Brain microvascular endothelial cell (primary cell): Measurements from ENCODE around the gene HPGDS.
"Not testable (repeated sequence)": the region's sequence is repeated elsewhere in the genome, so short reads cannot be mapped to it uniquely, and the experiment has no call there.

Experiments used
- DNase-seq: peaks from one replicate; pipeline ENCODE4 v3.0.0-alpha.2; 2020
- H3K27ac ChIP-seq: fragments of 250-450 bp; sonication (Bioruptor Pico); 2 replicates; pipeline ENCODE4 v1.5.1; 2020; ENCODE audit warnings: mild to moderate bottlenecking, moderate library complexity
- H3K27me3 ChIP-seq: fragments of 250-450 bp; sonication (Bioruptor Pico); replicated peaks from 2 replicates; pipeline ENCODE4 v1.5.1; 2020; ENCODE audit warnings: mild to moderate bottlenecking
- H3K36me3 ChIP-seq: fragments of 250-450 bp; sonication (Bioruptor Pico); replicated peaks from 2 replicates; pipeline ENCODE4 v1.5.1; 2020; ENCODE audit warnings: mild to moderate bottlenecking
- H3K4me3 ChIP-seq: 2 replicates; pipeline ENCODE4 v1.5.1; 2011; ENCODE audit warnings: low read depth, mild to moderate bottlenecking, control low read depth, low read length, moderate library complexity
- in situ Hi-C: cut with HindIII; loops from 2 replicates; pipeline ENCODE4 v1.10.0; 2017; ENCODE audit warnings: low sequenced_read_pairs, low pct_ligation_motif_present
- TF ChIP-seq, protein P1 (sequence below): IDR thresholded peaks from 2 replicates; pipeline ENCODE4 v1.5.1; 2011; ENCODE audit warnings: low read depth, mild to moderate bottlenecking, moderate library complexity, low read length, control low read depth, inconsistent platforms; ENCODE audit errors: missing control alignments

Gene HPGDS

GRCh38 chr4:94333866-94334265 is 8.8 kb downstream of the HPGDS start:
- no peak overlapping the region for H3K27ac ChIP-seq
- H3K36me3 ChIP-seq: no peaks in the 10 kb centered on the region
- DNase-seq: no peak
- no peaks in the 10 kb centered on the region for H3K27me3 ChIP-seq
- in situ Hi-C loops: no loop called here
- no peak overlapping the region for H3K4me3 ChIP-seq
- TF ChIP-seq, protein P1, sequence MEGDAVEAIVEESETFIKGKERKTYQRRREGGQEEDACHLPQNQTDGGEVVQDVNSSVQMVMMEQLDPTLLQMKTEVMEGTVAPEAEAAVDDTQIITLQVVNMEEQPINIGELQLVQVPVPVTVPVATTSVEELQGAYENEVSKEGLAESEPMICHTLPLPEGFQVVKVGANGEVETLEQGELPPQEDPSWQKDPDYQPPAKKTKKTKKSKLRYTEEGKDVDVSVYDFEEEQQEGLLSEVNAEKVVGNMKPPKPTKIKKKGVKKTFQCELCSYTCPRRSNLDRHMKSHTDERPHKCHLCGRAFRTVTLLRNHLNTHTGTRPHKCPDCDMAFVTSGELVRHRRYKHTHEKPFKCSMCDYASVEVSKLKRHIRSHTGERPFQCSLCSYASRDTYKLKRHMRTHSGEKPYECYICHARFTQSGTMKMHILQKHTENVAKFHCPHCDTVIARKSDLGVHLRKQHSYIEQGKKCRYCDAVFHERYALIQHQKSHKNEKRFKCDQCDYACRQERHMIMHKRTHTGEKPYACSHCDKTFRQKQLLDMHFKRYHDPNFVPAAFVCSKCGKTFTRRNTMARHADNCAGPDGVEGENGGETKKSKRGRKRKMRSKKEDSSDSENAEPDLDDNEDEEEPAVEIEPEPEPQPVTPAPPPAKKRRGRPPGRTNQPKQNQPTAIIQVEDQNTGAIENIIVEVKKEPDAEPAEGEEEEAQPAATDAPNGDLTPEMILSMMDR: no peak

DNA sequence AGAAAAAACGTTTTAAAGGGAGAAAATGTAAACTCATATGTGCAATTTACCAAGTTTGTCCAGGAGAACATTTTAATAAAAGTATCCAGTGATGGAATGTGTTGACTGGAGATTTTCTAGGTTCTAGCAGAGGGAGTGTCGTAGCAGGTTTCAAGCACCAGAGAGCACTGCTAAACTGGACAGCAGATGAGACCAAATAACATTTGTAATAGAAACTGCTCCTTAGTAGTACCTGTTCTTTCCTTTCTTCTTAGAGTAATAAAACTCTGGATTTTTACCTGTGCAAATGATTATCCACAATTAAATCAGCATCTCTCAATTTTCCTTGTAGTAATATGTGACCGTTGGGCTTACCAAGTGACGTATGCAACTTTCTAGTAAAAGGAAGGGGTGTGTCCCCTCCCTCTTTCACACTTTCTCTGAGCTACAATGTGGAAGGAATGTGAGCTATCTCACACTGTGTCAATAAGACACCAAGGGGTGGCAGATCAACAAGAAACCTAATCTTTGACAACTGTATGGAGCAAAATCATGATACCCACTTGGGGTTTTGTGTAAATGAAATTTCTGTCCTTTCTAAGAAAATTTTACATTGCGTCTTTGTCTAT is 9.5 kb downstream of the HPGDS start:
- DNase-seq: peak; percentile 14
- H3K4me3 ChIP-seq: no peak overlapping the region
- no peak overlapping the region for H3K27ac ChIP-seq
- H3K36me3 ChIP-seq: no peaks in the 10 kb centered on the region
- no peaks in the 10 kb centered on the region for H3K27me3 ChIP-seq
- in situ Hi-C loops: no loop called here
- TF ChIP-seq, protein P1: peak; percentile 55

GRCh38 chr4:94329933-94330332 is 12.7 kb downstream of the HPGDS start:
- DNase-seq: no peak
- in situ Hi-C loops: no loop called here
- H3K36me3 ChIP-seq: no peaks in the 10 kb centered on the region
- H3K4me3 ChIP-seq: no peak overlapping the region
- TF ChIP-seq, protein P1: no peak
- H3K27me3 ChIP-seq: no peaks in the 10 kb centered on the region
- no peak overlapping the region for H3K27ac ChIP-seq

- no peak overlapping the region for H3K4me3 ChIP-seq
- no peak overlapping the region for H3K27ac ChIP-seq
- no peak for DNase-seq
- TF ChIP-seq, protein P1: no peak
- in situ Hi-C loops: no loop called here
- H3K27me3 ChIP-seq: no peaks in the 10 kb centered on the region
- H3K36me3 ChIP-seq: no peaks in the 10 kb centered on the region
Observed at GRCh38 chr4:94325835-94326234, 16.8 kb downstream of the HPGDS start.

DNA sequence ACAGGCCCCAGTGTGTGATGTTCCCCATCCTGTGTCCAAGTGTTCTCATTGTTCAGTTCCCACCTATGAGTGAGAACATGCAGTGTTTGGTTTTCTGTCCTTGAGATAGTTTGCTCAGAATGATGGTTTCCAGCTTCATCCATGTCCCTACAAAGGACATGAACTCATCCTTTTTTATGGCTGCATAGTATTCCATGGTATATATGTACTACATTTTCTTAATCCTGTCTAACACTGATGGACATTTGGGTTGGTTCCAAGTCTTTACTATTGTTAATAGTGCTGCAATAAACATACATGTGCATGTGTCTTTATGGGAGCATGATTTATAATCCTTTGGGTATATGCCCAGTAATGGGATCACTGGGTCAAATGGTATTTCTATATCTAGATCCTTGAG is 22.7 kb downstream of the HPGDS start:
- H3K27ac ChIP-seq, DNase-seq, in situ Hi-C loops, H3K4me3 ChIP-seq, H3K36me3 ChIP-seq, H3K27me3 ChIP-seq: not testable (repeated sequence)

DNA sequence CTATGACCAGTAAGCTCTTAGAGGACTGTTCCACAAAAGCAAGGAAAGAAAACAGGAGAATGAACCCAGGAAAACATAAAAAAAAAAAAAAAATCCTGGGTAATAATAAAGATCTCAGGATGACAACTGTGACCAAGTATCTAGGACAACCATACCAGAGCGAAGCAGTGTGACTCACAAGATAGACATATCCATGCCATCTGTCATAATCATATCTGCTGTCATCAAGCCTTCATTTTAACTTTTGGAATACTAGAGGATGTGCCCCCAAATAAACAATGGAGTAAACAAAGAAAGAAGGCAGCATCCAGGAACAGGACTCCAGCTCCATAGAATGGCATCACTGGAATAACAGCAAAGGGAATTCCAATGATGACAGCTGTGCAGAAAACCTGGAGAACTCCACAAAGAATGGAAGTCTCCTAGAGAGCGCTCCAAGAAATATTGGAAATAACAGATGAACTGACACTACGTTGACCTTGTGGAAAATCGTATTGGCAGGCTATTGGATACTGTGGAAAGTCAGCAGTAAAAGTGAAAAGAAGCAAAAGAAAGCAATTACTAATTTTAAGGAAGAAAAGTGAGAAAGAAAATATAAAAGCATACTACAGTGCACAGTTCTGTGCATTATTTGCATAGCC is 35.3 kb downstream of the HPGDS start:
- in situ Hi-C loops: no loop called here
- TF ChIP-seq, protein P1: no peak

More for the DNA sequence above, 35.3 kb downstream of the HPGDS start:
- H3K36me3 ChIP-seq: no peaks in the 10 kb centered on the region
- H3K27ac ChIP-seq: no peak overlapping the region
- no peak overlapping the region for H3K4me3 ChIP-seq
- DNase-seq: peak; percentile 25
- H3K27me3 ChIP-seq: no peaks in the 10 kb centered on the region
